ENCODE measurements around the gene MAP2K7.
"Not testable (repeated sequence)": the region's sequence is repeated elsewhere in the genome, so short reads cannot be mapped to it uniquely, and the experiment has no call there.

MAP2K7 gene

GRCh38 chr19:7903244-7904073 lies at the start of gene MAP2K7:
Gene MAP2K7, plus strand, starts transcription at chr19:7903877. Its CDS starts 68 bp downstream, at chr19:7903945.
- peak; percentile 100 for DNase-seq (ENCODE audit: low read depth in 2 of 2)

GRCh38 chr19:7855426-7856108 lies 48.1 kb upstream of the MAP2K7 start:
- DNase-seq (ENCODE audit: low read depth in 2 of 2): no peak

GRCh38 chr19:7856109-7856591 lies 47.5 kb upstream of the MAP2K7 start:
- DNase-seq (ENCODE audit: low read depth in 2 of 2): no peak

- DNase-seq (ENCODE audit: low read depth in 2 of 2): no peak
These were observed 46.7 kb upstream of the MAP2K7 start for GRCh38 chr19:7856679-7857663.

GRCh38 chr19:7857727-7858108 lies 46.0 kb upstream of the MAP2K7 start:
- DNase-seq (ENCODE audit: low read depth in 2 of 2): no peak

GRCh38 chr19:7858109-7858770 lies 45.4 kb upstream of the MAP2K7 start:
- no peak for DNase-seq (ENCODE audit: low read depth in 2 of 2)

- not testable (repeated sequence) for DNase-seq (ENCODE audit: low read depth in 2 of 2)
These were observed 44.6 kb upstream of the MAP2K7 start for GRCh38 chr19:7859087-7859486.

GRCh38 chr19:7859831-7860713 lies 43.6 kb upstream of the MAP2K7 start:
- DNase-seq (ENCODE audit: low read depth in 2 of 2): no peak

- DNase-seq (ENCODE audit: low read depth in 2 of 2): no peak
These were observed 42.7 kb upstream of the MAP2K7 start for GRCh38 chr19:7860714-7861618.

GRCh38 chr19:7861619-7862412 lies 41.9 kb upstream of the MAP2K7 start:
- no peak for DNase-seq (ENCODE audit: low read depth in 2 of 2)

GRCh38 chr19:7862413-7862951 lies 41.2 kb upstream of the MAP2K7 start:
- peak; percentile 72 to 77 for DNase-seq (ENCODE audit: low read depth in 2 of 2)

- no peak for DNase-seq (ENCODE audit: low read depth in 2 of 2)
These were observed 40.3 kb upstream of the MAP2K7 start for GRCh38 chr19:7863157-7863970.

- no peak for DNase-seq (ENCODE audit: low read depth in 2 of 2)
These were observed 39.5 kb upstream of the MAP2K7 start for GRCh38 chr19:7863971-7864689.

- no peak for DNase-seq (ENCODE audit: low read depth in 2 of 2)
These were observed 39.0 kb upstream of the MAP2K7 start for GRCh38 chr19:7864690-7865074.

- DNase-seq (ENCODE audit: low read depth in 2 of 2): no peak
These were observed 38.3 kb upstream of the MAP2K7 start for GRCh38 chr19:7865262-7865911.

Measured in stimulated activated CD8-positive, alpha-beta memory T cell treated with anti-CD3 and anti-CD28 coated beads, Interleukin-2, amount 100 ng/mL, for 48 hours (primary cell).